Measurements from ENCODE around the gene F2. TPM values are rescaled to one million over a fixed set of nuclear protein-coding genes. Genes with fewer than 3 reads are reported as not detected.

The F2 gene
- total RNA-seq, 4 donors from 2014 or later, result 1.4 to 3.0 TPM; not detected in 2

DNA sequence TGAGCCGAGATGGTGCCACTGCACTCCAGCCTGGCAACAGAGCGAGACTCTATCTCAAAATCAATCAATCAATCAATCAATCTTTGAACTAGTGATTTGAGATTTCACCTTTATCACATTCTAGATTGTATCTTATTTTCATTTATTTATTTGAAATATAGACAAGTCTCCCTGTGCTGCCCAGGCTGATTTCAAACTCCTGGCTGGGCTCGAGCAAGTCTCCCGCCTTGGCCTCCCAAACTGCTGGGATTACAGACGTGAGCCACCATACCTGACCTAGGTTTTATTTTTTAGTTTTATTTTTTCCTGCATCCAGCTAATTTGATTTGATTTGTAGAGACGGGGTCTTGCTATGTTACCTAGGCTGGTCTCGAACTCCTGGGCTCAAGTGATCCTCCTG, 17.1 kb downstream of the F2 start:
- no peak for TF ChIP-seq POLR2A (IDR thresholded peaks at IDR 0.05)
- TF ChIP-seq, protein P1, sequence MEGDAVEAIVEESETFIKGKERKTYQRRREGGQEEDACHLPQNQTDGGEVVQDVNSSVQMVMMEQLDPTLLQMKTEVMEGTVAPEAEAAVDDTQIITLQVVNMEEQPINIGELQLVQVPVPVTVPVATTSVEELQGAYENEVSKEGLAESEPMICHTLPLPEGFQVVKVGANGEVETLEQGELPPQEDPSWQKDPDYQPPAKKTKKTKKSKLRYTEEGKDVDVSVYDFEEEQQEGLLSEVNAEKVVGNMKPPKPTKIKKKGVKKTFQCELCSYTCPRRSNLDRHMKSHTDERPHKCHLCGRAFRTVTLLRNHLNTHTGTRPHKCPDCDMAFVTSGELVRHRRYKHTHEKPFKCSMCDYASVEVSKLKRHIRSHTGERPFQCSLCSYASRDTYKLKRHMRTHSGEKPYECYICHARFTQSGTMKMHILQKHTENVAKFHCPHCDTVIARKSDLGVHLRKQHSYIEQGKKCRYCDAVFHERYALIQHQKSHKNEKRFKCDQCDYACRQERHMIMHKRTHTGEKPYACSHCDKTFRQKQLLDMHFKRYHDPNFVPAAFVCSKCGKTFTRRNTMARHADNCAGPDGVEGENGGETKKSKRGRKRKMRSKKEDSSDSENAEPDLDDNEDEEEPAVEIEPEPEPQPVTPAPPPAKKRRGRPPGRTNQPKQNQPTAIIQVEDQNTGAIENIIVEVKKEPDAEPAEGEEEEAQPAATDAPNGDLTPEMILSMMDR (IDR thresholded peaks at IDR 0.05 in 4 of 5, conservative IDR thresholded peaks at IDR 0.05 in 1 of 5), result no peak
- Histone ChIP-seq H3K27ac (no peak overlapping the region), H3K4me3 (no peak overlapping the region), H3K36me3 (peaks cover 0 to 4% of the 10 kb centered on the region in 2 donors), H3K27me3 (no peaks in the 10 kb centered on the region), H3K4me1 (no peaks in the 10 kb centered on the region), H3K9me3 (no peaks in the 10 kb centered on the region)
- in situ Hi-C loops (cut with MboI; ENCODE audit: low sequenced_read_pairs in 4 of 4) (no loop called here), intact Hi-C loops (cut with DNase I; ENCODE audit: low total_unique reads) (no loop called here)
- ATAC-seq (no peak), DNase-seq (no peak)

DNA sequence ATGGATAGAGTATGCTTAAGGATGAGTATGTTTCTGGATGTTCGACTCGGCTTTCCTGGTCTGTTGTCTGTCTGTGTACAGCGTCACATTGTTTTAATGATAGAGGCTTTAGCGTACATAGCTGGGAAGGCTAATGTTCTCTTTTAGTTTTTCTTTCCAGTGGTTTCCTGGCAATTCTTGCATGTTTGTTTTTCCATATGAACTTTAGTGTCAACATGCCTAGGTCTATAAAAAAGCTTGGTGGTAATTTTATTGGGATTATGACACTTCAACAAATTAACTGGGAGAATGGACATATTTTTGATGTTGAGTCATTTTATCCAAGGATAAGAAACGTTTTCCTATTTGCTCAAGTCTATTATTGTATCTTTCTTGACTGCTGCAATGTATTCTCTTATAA, 17.6 kb downstream of the F2 start:
- no peak for TF ChIP-seq POLR2A (IDR thresholded peaks at IDR 0.05)
- TF ChIP-seq, protein P1 (IDR thresholded peaks at IDR 0.05 in 4 of 5, conservative IDR thresholded peaks at IDR 0.05 in 1 of 5), result no peak
- H3K9me3 ChIP-seq, result no peaks in the 10 kb centered on the region
- intact Hi-C loops (cut with DNase I; ENCODE audit: low total_unique reads) (no loop called here), in situ Hi-C loops (cut with MboI; ENCODE audit: low sequenced_read_pairs in 4 of 4) (no loop called here)
- H3K27me3 ChIP-seq, result no peaks in the 10 kb centered on the region
- ATAC-seq (no peak), DNase-seq (no peak)
- peaks cover 0 to 9% of the 10 kb centered on the region in 2 donors for H3K36me3 ChIP-seq
- H3K4me1 ChIP-seq, result no peaks in the 10 kb centered on the region
- no peak overlapping the region for H3K27ac ChIP-seq
- no peak overlapping the region for H3K4me3 ChIP-seq

- H3K27ac ChIP-seq, result no peak overlapping the region
- TF ChIP-seq POLR2A (IDR thresholded peaks at IDR 0.05), result no peak
- TF ChIP-seq, protein P1 (IDR thresholded peaks at IDR 0.05 in 4 of 5, conservative IDR thresholded peaks at IDR 0.05 in 1 of 5), result no peak
- DNase-seq (no peak), ATAC-seq (no peak)
- H3K9me3 ChIP-seq, result no peaks in the 10 kb centered on the region
- intact Hi-C loops (cut with DNase I; ENCODE audit: low total_unique reads), result no loop called here
- H3K4me1 ChIP-seq, result no peaks in the 10 kb centered on the region
- no peaks in the 10 kb centered on the region for H3K27me3 ChIP-seq
- in situ Hi-C loops (cut with MboI; ENCODE audit: low sequenced_read_pairs in 4 of 4), result no loop called here
- H3K36me3 ChIP-seq, result peaks cover 0 to 20% of the 10 kb centered on the region in 2 donors
- H3K4me3 ChIP-seq, result no peak overlapping the region
These were observed 18.7 kb downstream of the F2 start for GRCh38 chr11:46737699-46738098.

DNA sequence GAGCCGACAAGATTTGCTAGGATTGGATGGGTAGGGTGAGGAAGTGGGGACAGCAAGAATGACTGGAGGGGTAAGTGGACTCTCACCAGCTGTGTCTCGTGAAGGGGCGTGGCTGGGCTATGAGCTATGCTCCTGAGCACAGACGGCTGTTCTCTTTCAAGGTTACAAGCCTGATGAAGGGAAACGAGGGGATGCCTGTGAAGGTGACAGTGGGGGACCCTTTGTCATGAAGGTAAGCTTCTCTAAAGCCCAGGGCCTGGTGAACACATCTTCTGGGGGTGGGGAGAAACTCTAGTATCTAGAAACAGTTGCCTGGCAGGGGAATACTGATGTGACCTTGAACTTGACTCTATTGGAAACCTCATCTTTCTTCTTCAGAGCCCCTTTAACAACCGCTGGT, 19.9 kb downstream of the F2 start:
- ATAC-seq, result no peak
- Histone ChIP-seq H3K4me3 (no peak overlapping the region), H3K36me3 (peaks cover 0 to 32% of the 10 kb centered on the region in 2 donors), H3K4me1 (no peaks in the 10 kb centered on the region), H3K27me3 (no peaks in the 10 kb centered on the region), H3K27ac (no peak overlapping the region), H3K9me3 (no peaks in the 10 kb centered on the region)
- intact Hi-C loops (cut with DNase I; ENCODE audit: low total_unique reads), result no loop called here
- TF ChIP-seq, protein P1 (IDR thresholded peaks at IDR 0.05 in 4 of 5, conservative IDR thresholded peaks at IDR 0.05 in 1 of 5), result no peak
- no peak for DNase-seq
- in situ Hi-C loops (cut with MboI; ENCODE audit: low sequenced_read_pairs in 4 of 4), result no loop called here
